Rectal smooth muscle tissue (tissue), 1 donor: ENCODE measurements around the gene SLC6A20.

Experiments used
- H3K27ac ChIP-seq: one replicate; pipeline ENCODE4 v1.7.0; 2013; ENCODE audit warnings: low read depth, low read length, inconsistent platforms
- H3K27me3 ChIP-seq: one replicate; pipeline ENCODE4 v1.7.0; 2013; ENCODE audit warnings: low read length; ENCODE audit not compliant: control insufficient read depth, insufficient read depth
- H3K36me3 ChIP-seq: one replicate; pipeline ENCODE4 v1.7.0; 2013; ENCODE audit warnings: low read length; ENCODE audit not compliant: control insufficient read depth, insufficient read depth
- H3K4me1 ChIP-seq: one replicate; pipeline ENCODE4 v1.7.0; 2013; ENCODE audit warnings: low read length; ENCODE audit not compliant: control insufficient read depth, insufficient read depth
- H3K4me3 ChIP-seq: one replicate; pipeline ENCODE4 v1.7.0; 2013; ENCODE audit warnings: low read length
- H3K9ac ChIP-seq: one replicate; pipeline ENCODE4 v1.7.0; 2013; ENCODE audit warnings: low read length

Gene SLC6A20

GRCh38 chr3:45773714-45774449 is 22.5 kb downstream of the SLC6A20 start:
- Histone ChIP-seq H3K27me3 (no peaks in the 10 kb centered on the region), H3K27ac (no peak overlapping the region), H3K4me3 (no peak overlapping the region), H3K4me1 (no peaks in the 10 kb centered on the region), H3K36me3 (no peaks in the 10 kb centered on the region), H3K9ac (no peak overlapping the region)

DNA sequence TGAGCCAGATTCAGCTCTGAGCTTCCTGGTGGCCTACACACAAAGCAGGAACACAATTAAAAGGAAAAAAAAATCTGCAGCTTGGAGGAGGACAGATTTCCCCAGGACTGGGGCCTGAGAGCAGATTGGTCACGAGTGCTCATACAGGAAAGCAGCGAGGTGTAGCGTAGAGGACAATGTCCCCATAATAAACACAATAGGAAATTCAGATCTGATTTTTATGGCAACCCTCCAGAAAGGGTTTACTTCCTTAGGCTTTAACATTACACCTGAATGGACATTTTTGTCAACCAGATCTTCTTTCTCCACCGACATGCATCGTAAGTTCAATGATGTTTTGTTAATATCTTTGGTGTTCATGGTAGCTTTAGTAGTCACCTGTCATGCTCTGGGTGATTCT is 23.3 kb downstream of the SLC6A20 start:
- Histone ChIP-seq H3K27me3 (no peaks in the 10 kb centered on the region), H3K9ac (no peak overlapping the region), H3K4me1 (no peaks in the 10 kb centered on the region), H3K27ac (no peak overlapping the region), H3K4me3 (no peak overlapping the region), H3K36me3 (no peaks in the 10 kb centered on the region)

DNA sequence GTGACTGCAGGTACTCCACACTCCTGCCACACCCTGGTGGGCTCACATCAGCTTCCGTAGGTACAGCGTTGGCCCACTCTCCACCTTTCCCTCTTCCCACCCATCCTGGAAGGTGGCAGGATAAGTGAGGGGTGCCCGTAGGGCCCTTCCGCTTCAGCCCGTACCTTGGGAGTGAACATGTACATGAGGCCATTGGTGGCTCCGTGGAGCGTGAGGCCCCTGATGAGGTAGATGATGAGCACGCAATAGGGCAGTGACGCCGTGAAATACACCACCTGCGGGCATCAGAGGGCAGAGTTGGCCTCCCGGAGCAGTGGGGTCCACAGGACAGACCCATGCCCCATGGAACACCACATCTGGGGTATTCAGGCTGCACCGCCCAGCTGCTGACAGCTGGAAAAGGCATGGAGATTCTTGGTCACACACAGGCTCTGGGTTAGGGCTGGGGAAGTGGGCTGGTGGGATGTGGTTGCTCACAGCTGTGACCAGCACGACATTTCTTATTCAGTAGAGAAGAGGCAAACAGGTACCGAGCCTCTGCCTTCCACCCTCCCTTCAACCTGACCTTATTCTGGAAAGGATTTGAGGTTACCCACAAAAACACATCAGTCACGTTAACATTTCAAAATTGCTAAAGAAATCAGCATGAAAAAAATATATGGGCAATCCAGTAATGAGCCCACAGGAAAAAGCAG is 23.8 kb downstream of the SLC6A20 start:
- Histone ChIP-seq H3K4me1 (no peaks in the 10 kb centered on the region), H3K27me3 (no peaks in the 10 kb centered on the region), H3K9ac (no peak overlapping the region)

DNA sequence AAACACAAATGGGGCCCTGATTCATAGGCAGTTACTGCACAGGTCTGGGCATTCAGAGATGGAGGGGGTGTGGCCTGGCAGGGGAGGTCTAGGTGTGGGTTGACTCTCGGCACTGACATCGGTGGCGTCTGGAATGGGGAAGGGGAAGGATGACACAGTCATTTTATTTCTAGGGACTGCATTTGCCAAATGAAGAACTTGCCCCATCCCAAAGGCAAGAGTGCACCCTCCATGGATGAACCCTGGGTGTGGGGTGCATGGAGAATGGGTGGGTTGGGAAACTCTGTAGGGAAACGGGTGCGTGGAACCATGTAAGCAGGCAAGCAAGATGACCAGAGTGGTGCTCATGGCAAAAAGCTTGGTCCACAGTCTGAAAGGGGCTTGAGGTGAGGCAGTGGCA is 24.5 kb downstream of the SLC6A20 start:
- Histone ChIP-seq H3K27ac (no peak overlapping the region), H3K4me1 (no peaks in the 10 kb centered on the region), H3K9ac (no peak overlapping the region), H3K4me3 (no peak overlapping the region), H3K36me3 (no peaks in the 10 kb centered on the region), H3K27me3 (no peaks in the 10 kb centered on the region)

More for the DNA sequence above, 23.8 kb downstream of the SLC6A20 start:
- H3K4me3 ChIP-seq = no peak overlapping the region
- no peaks in the 10 kb centered on the region for H3K36me3 ChIP-seq
- H3K27ac ChIP-seq = no peak overlapping the region

DNA sequence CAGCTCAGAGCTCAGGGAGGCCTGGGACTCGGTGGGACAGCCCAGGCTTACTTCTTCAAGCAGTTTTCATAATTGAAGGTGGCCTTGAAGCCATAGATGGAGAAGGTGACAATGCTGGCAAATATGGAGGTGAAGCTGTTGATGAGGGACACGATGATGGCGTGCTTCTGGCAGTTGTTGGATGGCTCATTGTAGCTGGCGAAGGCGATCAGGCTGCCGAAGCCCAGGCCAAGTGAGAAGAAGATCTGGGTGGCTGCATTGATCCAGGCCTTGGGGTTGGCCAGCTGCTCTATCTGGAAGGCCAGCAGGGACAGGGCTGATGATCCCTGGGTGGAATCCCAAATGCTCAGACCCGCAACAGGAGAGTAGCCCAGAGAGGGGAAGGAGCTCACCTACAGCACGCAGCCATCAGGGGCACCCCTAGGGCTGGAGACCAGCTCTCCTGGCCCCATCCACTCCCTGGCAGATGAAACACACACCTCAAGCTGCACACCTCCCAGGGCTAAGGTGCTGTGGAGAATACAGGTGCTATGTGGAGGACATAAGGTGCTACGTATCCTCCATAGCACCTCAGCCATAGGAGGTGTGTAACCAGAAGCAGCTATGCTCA is 25.1 kb downstream of the SLC6A20 start:
- Histone ChIP-seq H3K9ac (no peak overlapping the region), H3K4me1 (no peaks in the 10 kb centered on the region), H3K4me3 (no peak overlapping the region), H3K36me3 (no peaks in the 10 kb centered on the region), H3K27ac (no peak overlapping the region), H3K27me3 (no peaks in the 10 kb centered on the region)

DNA sequence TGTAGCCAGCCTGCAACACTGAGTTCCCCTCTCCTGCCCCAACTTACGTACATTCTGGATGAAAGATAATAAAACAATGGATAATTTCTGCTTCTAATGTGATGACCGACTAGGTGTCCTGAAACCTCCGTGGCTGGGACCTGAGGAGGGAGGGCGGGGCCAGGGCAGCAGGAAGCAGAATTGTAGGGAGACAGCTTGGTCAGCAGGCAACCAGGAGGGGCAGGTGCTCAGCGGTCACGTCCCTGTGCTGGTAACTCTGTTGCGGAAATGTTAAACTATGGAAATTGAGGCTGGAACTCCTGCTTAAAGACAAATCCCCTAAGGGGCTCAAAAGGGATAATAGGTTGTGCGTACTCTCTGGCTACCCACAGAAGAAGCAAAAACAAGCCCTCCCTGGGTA is 30.4 kb downstream of the SLC6A20 start:
- H3K36me3 ChIP-seq = no peaks in the 10 kb centered on the region
- no peaks in the 10 kb centered on the region for H3K4me1 ChIP-seq
- H3K9ac ChIP-seq = no peak overlapping the region
- H3K27ac ChIP-seq = no peak overlapping the region
- H3K4me3 ChIP-seq = no peak overlapping the region
- no peaks in the 10 kb centered on the region for H3K27me3 ChIP-seq

DNA sequence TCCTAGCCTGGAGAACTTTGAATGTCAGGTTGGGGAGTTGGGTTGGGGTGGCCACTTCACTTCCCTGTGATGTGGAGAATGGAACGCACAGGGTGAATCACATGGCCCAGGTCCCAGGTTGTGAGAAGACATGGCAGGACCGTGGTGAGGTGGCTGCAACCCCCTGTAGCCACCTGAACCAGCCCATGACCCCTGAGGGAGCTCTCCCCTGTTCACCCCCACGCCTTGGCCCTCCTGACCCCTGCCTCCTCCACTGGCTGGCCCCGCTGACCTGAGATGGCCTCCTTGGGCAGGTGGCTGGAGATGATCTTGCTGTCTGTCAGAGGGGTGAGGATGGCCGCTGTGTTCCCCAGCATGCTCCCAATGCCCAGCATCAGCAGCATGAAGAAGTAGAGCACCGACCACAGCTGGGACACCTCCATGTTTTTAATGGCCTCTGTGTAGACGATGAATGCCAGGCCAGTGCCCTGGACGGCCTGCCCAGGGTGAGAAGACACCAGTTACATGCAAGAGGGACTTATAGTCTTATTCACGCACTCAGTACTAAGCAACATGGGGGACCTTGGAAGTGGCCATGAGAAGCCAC is 31.0 kb downstream of the SLC6A20 start:
- no peaks in the 10 kb centered on the region for H3K36me3 ChIP-seq

DNA sequence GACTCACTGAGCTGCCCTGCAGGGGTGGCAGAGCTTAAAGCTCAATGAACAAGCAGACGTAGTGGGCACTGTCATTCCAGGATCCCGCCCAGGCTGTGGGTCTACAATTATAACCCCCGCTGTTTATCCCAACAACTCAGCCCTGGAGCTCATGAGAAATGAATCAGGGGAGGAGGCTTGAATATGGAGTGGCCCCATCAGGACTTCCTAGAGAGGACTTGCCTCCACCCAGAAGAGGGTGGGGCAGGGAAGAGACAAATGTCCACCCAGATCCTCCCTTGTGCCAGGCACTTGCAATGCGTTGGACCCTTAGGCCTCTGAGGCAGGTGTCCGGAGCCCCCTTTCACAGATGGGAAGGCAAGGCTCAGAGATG is 33.0 kb downstream of the SLC6A20 start:
- H3K9ac ChIP-seq = no peak overlapping the region
- H3K27me3 ChIP-seq = no peaks in the 10 kb centered on the region

More for the DNA sequence above, 31.0 kb downstream of the SLC6A20 start:
- H3K4me3 ChIP-seq = no peak overlapping the region
- H3K27me3 ChIP-seq = no peaks in the 10 kb centered on the region
- no peak overlapping the region for H3K9ac ChIP-seq
- H3K27ac ChIP-seq = no peak overlapping the region
- H3K4me1 ChIP-seq = no peaks in the 10 kb centered on the region

DNA sequence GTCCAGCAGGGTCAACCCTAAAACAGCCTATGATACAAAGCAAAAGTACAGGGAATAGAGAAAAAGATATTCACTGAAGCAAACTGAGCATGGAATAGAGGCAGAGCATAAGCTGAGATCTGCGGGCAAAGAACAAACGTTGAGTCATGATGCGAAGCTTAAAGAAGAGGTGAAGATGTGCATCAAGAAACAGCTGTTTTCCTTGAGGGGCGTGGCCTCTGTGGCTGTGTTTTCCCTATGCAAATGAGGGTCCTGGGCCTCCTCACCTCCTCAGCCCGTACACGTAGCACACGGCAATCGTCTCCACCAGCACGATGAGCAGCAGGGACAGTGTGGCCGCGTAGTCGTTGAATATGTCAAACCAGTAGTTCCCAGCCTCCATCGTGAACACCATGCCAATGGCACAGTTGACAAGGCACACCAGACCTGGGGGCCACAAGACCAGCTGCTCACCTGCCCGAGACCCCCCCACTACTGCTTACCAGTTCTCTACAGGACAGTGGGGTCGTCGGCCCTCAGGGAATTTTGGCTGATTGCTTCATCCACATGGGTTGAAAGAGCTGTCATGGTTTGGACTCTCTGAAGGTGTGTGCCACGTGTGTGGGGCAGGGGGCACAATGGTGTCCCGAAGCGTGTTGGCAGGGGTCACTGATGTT is 33.6 kb downstream of the SLC6A20 start:
- no peaks in the 10 kb centered on the region for H3K27me3 ChIP-seq
- no peaks in the 10 kb centered on the region for H3K36me3 ChIP-seq
- H3K4me1 ChIP-seq = no peaks in the 10 kb centered on the region
- no peak overlapping the region for H3K4me3 ChIP-seq
- H3K27ac ChIP-seq = no peak overlapping the region
- H3K9ac ChIP-seq = no peak overlapping the region

More for the DNA sequence above, 33.0 kb downstream of the SLC6A20 start:
- Histone ChIP-seq H3K4me3 (no peak overlapping the region), H3K4me1 (no peaks in the 10 kb centered on the region), H3K27ac (no peak overlapping the region), H3K36me3 (no peaks in the 10 kb centered on the region)

GRCh38 chr3:45761831-45762230 is 34.5 kb downstream of the SLC6A20 start:
- H3K9ac ChIP-seq = no peak overlapping the region
- H3K27me3 ChIP-seq = no peaks in the 10 kb centered on the region
- no peak overlapping the region for H3K27ac ChIP-seq
- no peaks in the 10 kb centered on the region for H3K4me1 ChIP-seq
- H3K36me3 ChIP-seq = no peaks in the 10 kb centered on the region
- H3K4me3 ChIP-seq = no peak overlapping the region

GRCh38 chr3:45760878-45761711 is 35.2 kb downstream of the SLC6A20 start:
- no peaks in the 10 kb centered on the region for H3K27me3 ChIP-seq
- no peaks in the 10 kb centered on the region for H3K4me1 ChIP-seq
- no peak overlapping the region for H3K4me3 ChIP-seq
- no peak overlapping the region for H3K27ac ChIP-seq
- no peaks in the 10 kb centered on the region for H3K36me3 ChIP-seq
- H3K9ac ChIP-seq = no peak overlapping the region
